22Rv1 (cell line): Measurements from ENCODE around the gene VWA5B1.

Source experiments
- CTCF ChIP-seq: fragments of 450-650 bp; IDR thresholded peaks from 2 replicates; pipeline ENCODE4 v1.5.1; 2017; ENCODE audit warnings: mild to moderate bottlenecking
- ZFX ChIP-seq: fragments of 450-650 bp; IDR thresholded peaks from 2 replicates; pipeline ENCODE4 v1.6.1; 2017; ENCODE audit warnings: antibody characterized with exemption, borderline replicate concordance

DNA sequence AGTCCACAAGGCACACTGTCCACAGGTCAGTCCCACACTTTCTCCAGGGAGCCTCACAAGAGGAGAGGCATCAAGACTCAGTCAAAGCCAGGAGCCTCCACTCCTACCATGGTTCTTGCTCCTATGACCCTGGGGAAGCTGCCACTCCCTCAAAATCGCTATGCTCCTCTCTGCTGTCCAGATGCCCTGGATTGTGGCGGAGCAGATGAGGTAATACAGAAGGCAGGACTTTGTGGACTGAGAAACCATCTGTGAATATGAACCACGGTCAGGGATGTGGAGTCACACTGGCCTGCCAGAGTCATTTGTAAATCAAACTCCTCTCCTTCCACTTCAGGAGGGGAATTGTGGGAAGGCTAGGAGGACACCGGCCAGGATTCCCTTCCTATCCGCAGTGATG, 20.6 kb downstream of the VWA5B1 start:
- no peak for TF ChIP-seq CTCF
- no peak for TF ChIP-seq ZFX
